Suprapubic skin (tissue), 4 donors: ENCODE data around the gene EYA2. TPM values are rescaled to one million over a fixed set of nuclear protein-coding genes. Genes with fewer than 3 reads are reported as not detected.

ENCODE experiments used
- DNase-seq, 2 donors: peaks; one replicate each; pipeline ENCODE4 v3.0.0-alpha.2; 2019; ENCODE audit warnings: low spot score in 2 of 2
- H3K27ac ChIP-seq: fragments of 200-600 bp; sonication (generic); one replicate; pipeline ENCODE4 v1.5.1; 2019
- H3K27me3 ChIP-seq: fragments of 200-600 bp; sonication (generic); one replicate; pipeline ENCODE4 v1.5.1; 2019
- H3K36me3 ChIP-seq: fragments of 200-600 bp; sonication (generic); one replicate; pipeline ENCODE4 v1.5.1; 2019
- H3K4me1 ChIP-seq: fragments of 200-600 bp; sonication (generic); one replicate; pipeline ENCODE4 v1.5.1; 2019
- H3K4me3 ChIP-seq: fragments of 200-600 bp; sonication (generic); one replicate; pipeline ENCODE4 v1.5.1; 2019; ENCODE audit warnings: mild to moderate bottlenecking
- H3K9me3 ChIP-seq: fragments of 200-600 bp; sonication (generic); one replicate; pipeline ENCODE4 v1.5.1; 2019
- EP300 ChIP-seq: sonication (generic); formaldehyde crosslinking; IDR thresholded peaks from one replicate; pipeline ENCODE4 v1.6.1; 2017; ENCODE audit warnings: antibody characterized with exemption
- POLR2A ChIP-seq, 2 donors: fragments of 450-650 bp; IDR thresholded peaks; one replicate each; pipeline ENCODE4 v1.6.1; 2017; ENCODE audit warnings: antibody characterized with exemption in 2 of 2, mild to moderate bottlenecking in 2 of 2, moderate library complexity in 2 of 2
- POLR2AphosphoS5 ChIP-seq, 3 donors: sonication (generic); formaldehyde crosslinking; IDR thresholded peaks; one replicate each; pipeline ENCODE4 v1.6.1; 2017; ENCODE audit warnings: antibody characterized with exemption in 3 of 3
- WGBS: methylation state at CpG from one replicate; pipeline ENCODE4 v1.1.5; 2018; 5-methylcytosine and 5-hydroxymethylcytosine counted together
- total RNA-seq, 4 donors: library from RNA; depleted of rRNA; stranded (reverse); fragments of >200 nt; gene quantifications; one replicate each; pipeline ENCODE4 v1.1.0, GENCODE V29; 2016
- TF ChIP-seq, protein P1 (sequence below), 2 donors: fragments of 200-600 bp in 1 of 2; fragments of 450-650 bp in 1 of 2; sonication (generic) in 1 of 2; IDR thresholded peaks; one replicate each; pipeline ENCODE4 v1.5.1; 2016 to 2019; ENCODE audit warnings: antibody characterized with exemption in 2 of 2, mild to moderate bottlenecking in 1 of 2, moderate library complexity in 1 of 2

EYA2 gene
- total RNA-seq, 4 donors from 2014 or later, result 2.3 to 4.0 (median 3.3) TPM

GRCh38 chr20:47206962-47207641 lies 312.5 kb downstream of the EYA2 start:
- no peak for TF ChIP-seq POLR2AphosphoS5 (IDR thresholded peaks at IDR 0.05)
- TF ChIP-seq, protein P1, sequence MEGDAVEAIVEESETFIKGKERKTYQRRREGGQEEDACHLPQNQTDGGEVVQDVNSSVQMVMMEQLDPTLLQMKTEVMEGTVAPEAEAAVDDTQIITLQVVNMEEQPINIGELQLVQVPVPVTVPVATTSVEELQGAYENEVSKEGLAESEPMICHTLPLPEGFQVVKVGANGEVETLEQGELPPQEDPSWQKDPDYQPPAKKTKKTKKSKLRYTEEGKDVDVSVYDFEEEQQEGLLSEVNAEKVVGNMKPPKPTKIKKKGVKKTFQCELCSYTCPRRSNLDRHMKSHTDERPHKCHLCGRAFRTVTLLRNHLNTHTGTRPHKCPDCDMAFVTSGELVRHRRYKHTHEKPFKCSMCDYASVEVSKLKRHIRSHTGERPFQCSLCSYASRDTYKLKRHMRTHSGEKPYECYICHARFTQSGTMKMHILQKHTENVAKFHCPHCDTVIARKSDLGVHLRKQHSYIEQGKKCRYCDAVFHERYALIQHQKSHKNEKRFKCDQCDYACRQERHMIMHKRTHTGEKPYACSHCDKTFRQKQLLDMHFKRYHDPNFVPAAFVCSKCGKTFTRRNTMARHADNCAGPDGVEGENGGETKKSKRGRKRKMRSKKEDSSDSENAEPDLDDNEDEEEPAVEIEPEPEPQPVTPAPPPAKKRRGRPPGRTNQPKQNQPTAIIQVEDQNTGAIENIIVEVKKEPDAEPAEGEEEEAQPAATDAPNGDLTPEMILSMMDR (IDR thresholded peaks at IDR 0.05), result no peak
- TF ChIP-seq POLR2A (IDR thresholded peaks at IDR 0.05), result no peak
- Histone ChIP-seq H3K27me3 (no peaks in the 10 kb centered on the region), H3K4me1 (no peaks in the 10 kb centered on the region), H3K4me3 (no peak overlapping the region), H3K27ac (no peak overlapping the region), H3K9me3 (no peaks in the 10 kb centered on the region), H3K36me3 (peaks cover 43% of the 10 kb centered on the region)
- 83% methylated on average over 9 of the region's 9 CpGs for WGBS
- no peak for DNase-seq

GRCh38 chr20:47208534-47209174 lies 314.0 kb downstream of the EYA2 start:
- Histone ChIP-seq H3K36me3 (peaks cover 58% of the 10 kb centered on the region), H3K4me1 (no peaks in the 10 kb centered on the region), H3K4me3 (no peak overlapping the region), H3K27ac (no peak overlapping the region), H3K9me3 (no peaks in the 10 kb centered on the region), H3K27me3 (no peaks in the 10 kb centered on the region)
- WGBS, result 92% methylated on average over 17 of the region's 18 CpGs
- TF ChIP-seq EP300 (no peak), POLR2A (IDR thresholded peaks at IDR 0.05) (no peak), POLR2AphosphoS5 (IDR thresholded peaks at IDR 0.05) (no peak)
- TF ChIP-seq, protein P1 (IDR thresholded peaks at IDR 0.05), result no peak
- DNase-seq, result no peak

DNA sequence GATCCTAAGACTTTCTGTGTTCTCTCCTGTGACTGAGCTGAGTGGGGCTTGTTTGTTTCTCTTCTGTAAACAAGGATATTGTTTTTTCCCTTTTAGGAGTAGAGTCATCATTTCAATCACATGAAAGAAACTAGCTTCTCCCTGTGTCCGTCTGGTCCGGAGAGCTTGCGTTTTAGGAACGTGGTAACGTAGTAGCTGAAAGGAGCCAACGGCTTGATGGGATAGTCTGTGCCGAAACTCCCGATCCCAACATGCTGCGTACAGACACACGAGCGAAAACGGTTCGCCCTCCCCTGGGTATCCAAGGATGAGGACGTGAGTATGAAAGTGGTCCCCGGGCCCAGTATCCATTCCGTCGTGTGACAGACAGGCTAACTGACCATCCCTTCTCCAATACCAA lies 315.3 kb downstream of the EYA2 start:
- no peak for DNase-seq
- Histone ChIP-seq H3K36me3 (peaks cover 71% of the 10 kb centered on the region), H3K27me3 (no peaks in the 10 kb centered on the region), H3K27ac (no peak overlapping the region), H3K9me3 (no peaks in the 10 kb centered on the region), H3K4me3 (no peak overlapping the region), H3K4me1 (no peaks in the 10 kb centered on the region)
- WGBS, result 94% methylated on average over 17 of the region's 17 CpGs
- TF ChIP-seq POLR2A (IDR thresholded peaks at IDR 0.05) (no peak), POLR2AphosphoS5 (IDR thresholded peaks at IDR 0.05) (no peak), EP300 (no peak)
- TF ChIP-seq, protein P1 (IDR thresholded peaks at IDR 0.05), result no peak

DNA sequence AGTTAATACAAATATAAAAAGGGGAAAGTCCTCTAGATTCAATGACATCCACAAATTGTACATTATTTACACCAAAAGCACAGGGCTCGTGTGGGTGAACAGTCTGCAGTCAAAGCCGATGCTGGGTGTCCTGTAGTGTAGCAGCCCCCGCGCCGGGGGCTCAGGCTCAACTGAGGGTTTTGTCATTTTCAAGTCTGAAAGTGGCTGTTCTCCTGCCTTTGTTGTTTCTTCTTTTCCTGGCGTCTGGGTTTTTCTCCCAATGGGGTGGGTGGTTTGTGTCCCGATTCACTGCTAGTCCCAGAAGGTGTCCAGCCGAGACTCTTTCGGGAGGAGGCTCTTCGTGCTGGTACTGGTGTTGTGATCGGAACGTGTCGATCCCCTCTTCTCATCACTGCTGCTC lies 315.8 kb downstream of the EYA2 start:
- TF ChIP-seq, protein P1 (IDR thresholded peaks at IDR 0.05), result no peak
- TF ChIP-seq POLR2AphosphoS5 (IDR thresholded peaks at IDR 0.05) (no peak), POLR2A (IDR thresholded peaks at IDR 0.05) (no peak), EP300 (no peak)
- Histone ChIP-seq H3K36me3 (peaks cover 76% of the 10 kb centered on the region), H3K4me1 (no peaks in the 10 kb centered on the region), H3K4me3 (no peak overlapping the region), H3K9me3 (no peaks in the 10 kb centered on the region), H3K27me3 (no peaks in the 10 kb centered on the region), H3K27ac (no peak overlapping the region)
- DNase-seq, result no peak
- 95% methylated on average over 13 of the region's 13 CpGs for WGBS

DNA sequence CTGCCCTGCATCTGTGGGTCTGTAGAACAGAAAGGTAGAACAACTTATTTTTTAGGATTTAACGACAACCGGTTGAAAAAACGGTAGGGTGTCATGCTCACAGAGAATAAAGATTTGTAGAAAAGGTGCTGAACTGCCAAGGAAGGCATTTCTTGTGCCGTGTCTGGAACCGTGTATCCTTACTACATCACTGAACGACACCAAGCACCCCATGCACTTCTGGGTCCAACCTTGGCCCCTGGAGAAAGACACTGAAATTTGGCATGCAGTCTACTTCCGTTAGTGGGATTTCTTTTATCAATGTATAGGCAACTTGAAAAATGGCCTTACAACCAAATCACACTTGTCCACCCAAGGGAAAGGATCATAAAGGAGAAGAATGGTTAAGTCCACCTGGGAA lies 316.4 kb downstream of the EYA2 start:
- no peak overlapping the region for H3K27ac ChIP-seq
- no peaks in the 10 kb centered on the region for H3K9me3 ChIP-seq
- WGBS, result 97% methylated on average over 7 of the region's 7 CpGs
- peaks cover 81% of the 10 kb centered on the region for H3K36me3 ChIP-seq
- H3K4me3 ChIP-seq, result no peak overlapping the region
- no peak for DNase-seq
- TF ChIP-seq POLR2AphosphoS5 (IDR thresholded peaks at IDR 0.05), result no peak
- no peak for TF ChIP-seq EP300
- TF ChIP-seq POLR2A (IDR thresholded peaks at IDR 0.05), result no peak
- TF ChIP-seq, protein P1 (IDR thresholded peaks at IDR 0.05), result no peak
- H3K27me3 ChIP-seq, result no peaks in the 10 kb centered on the region
- no peaks in the 10 kb centered on the region for H3K4me1 ChIP-seq
